CD14-positive monocyte (primary cell): ENCODE data around the gene TBCC. TPM values are rescaled to one million over a fixed set of nuclear protein-coding genes. Genes with fewer than 3 reads are reported as not detected.
"Not testable (repeated sequence)": the region's sequence is repeated elsewhere in the genome, so short reads cannot be mapped to it uniquely, and the experiment has no call there.

Source experiments
- DNase-seq, 3 donors: peaks; one replicate each; pipeline ENCODE4 v3.0.0-alpha.2; 2011 to 2022
- H2AFZ ChIP-seq: 2 replicates; pipeline ENCODE4 v1.6.0; 2012; ENCODE audit warnings: mild to moderate bottlenecking, low read depth, low read length, inconsistent platforms; ENCODE audit not compliant: insufficient read depth, poor library complexity, severe bottlenecking
- H3K27ac ChIP-seq, 2 donors: 1 replicate in 1 of 2; 2 replicates in 1 of 2; pipeline ENCODE4 v1.5.1; 2012 to 2013; ENCODE audit warnings: low read length in 2 of 2, control low read depth in 1 of 2, inconsistent platforms in 1 of 2, low read depth in 1 of 2, mild to moderate bottlenecking in 1 of 2
- H3K27me3 ChIP-seq, 2 donors: one replicate each; pipeline versions ENCODE4 v1.6.0 to v1.6.1; 2011 to 2013; ENCODE audit warnings: low read length in 2 of 2; ENCODE audit not compliant: control insufficient read depth in 2 of 2, insufficient read depth in 2 of 2
- H3K36me3 ChIP-seq, 2 donors: replicated peaks in 1 of 2; 1 replicate in 1 of 2; 2 replicates in 1 of 2; pipeline versions ENCODE4 v1.5.1 to v1.6.1; 2012 to 2013; ENCODE audit warnings: low read length in 2 of 2, control low read depth in 1 of 2, inconsistent platforms in 1 of 2, mild to moderate bottlenecking in 1 of 2; ENCODE audit not compliant: insufficient read depth in 2 of 2, control insufficient read depth in 1 of 2
- H3K4me1 ChIP-seq, 2 donors: 1 replicate in 1 of 2; 2 replicates in 1 of 2; pipeline versions ENCODE4 v1.5.1 to v1.6.1; 2012 to 2013; ENCODE audit warnings: low read length in 2 of 2, control low read depth in 1 of 2, inconsistent platforms in 1 of 2, mild to moderate bottlenecking in 1 of 2, moderate library complexity in 1 of 2; ENCODE audit not compliant: insufficient read depth in 2 of 2, control insufficient read depth in 1 of 2
- H3K4me2 ChIP-seq: replicated peaks from 2 replicates; pipeline ENCODE3; 2012; ENCODE audit warnings: low read length, moderate library complexity, mild to moderate bottlenecking; ENCODE audit not compliant: poor library complexity, severe bottlenecking; ENCODE audit errors: extremely low read depth
- H3K4me3 ChIP-seq, 3 experiments: fragments of 200-600 bp in 1 of 3; sonication (generic) in 1 of 3; replicated peaks in 1 of 3; 1 replicate in 2 of 3; 2 replicates in 1 of 3; pipeline ENCODE4 v1.5.1; 2011 to 2013; ENCODE audit warnings: low read length in 3 of 3, mild to moderate bottlenecking in 3 of 3, control low read depth in 2 of 3, low read depth in 2 of 3, inconsistent platforms in 1 of 3, moderate library complexity in 1 of 3
- H3K79me2 ChIP-seq: 2 replicates; pipeline ENCODE4 v1.6.0; 2012; ENCODE audit warnings: mild to moderate bottlenecking, control low read depth, inconsistent platforms, low read length, moderate library complexity; ENCODE audit not compliant: insufficient read depth
- H3K9ac ChIP-seq: 2 replicates; pipeline ENCODE4 v1.6.0; 2017; ENCODE audit warnings: low read length, mild to moderate bottlenecking; ENCODE audit not compliant: insufficient read depth, poor library complexity, severe bottlenecking
- H3K9me3 ChIP-seq, 2 donors: replicated peaks in 1 of 2; 1 replicate in 1 of 2; 2 replicates in 1 of 2; pipeline versions ENCODE4 v1.5.1 to v1.6.1; 2012 to 2013; ENCODE audit warnings: low read length in 2 of 2, control low read depth in 1 of 2; ENCODE audit not compliant: control insufficient read depth in 1 of 2, insufficient read depth in 1 of 2
- H4K20me1 ChIP-seq: 2 replicates; pipeline ENCODE4 v1.6.0; 2012; ENCODE audit warnings: mild to moderate bottlenecking, low read length, control low read depth, moderate library complexity; ENCODE audit not compliant: insufficient read depth
- H3K27ac Mint-ChIP-seq, 7 donors: one replicate each; pipeline ENCODE4 v1.8.0; 2020; ENCODE audit warnings: mild to moderate bottlenecking in 7 of 7, mixed read lengths in 7 of 7, moderate library complexity in 6 of 7, inconsistent platforms in 2 of 7
- H3K27me3 Mint-ChIP-seq, 3 donors: one replicate each; pipeline ENCODE4 v1.8.0; 2021 to 2022; ENCODE audit warnings: low read depth in 3 of 3, mild to moderate bottlenecking in 3 of 3, mixed read lengths in 3 of 3, moderate library complexity in 3 of 3, inconsistent platforms in 1 of 3
- H3K36me3 Mint-ChIP-seq, 2 donors: one replicate each; pipeline ENCODE4 v1.8.0; 2020; ENCODE audit warnings: mixed read lengths in 2 of 2, inconsistent platforms in 1 of 2, mild to moderate bottlenecking in 1 of 2
- H3K4me1 Mint-ChIP-seq: one replicate; pipeline ENCODE4 v1.8.0; 2020; ENCODE audit warnings: mild to moderate bottlenecking, mixed read lengths
- H3K4me3 Mint-ChIP-seq, 2 donors: one replicate each; pipeline ENCODE4 v1.8.0; 2020; ENCODE audit warnings: mild to moderate bottlenecking in 2 of 2, mixed read lengths in 2 of 2, moderate library complexity in 1 of 2
- H3K9me3 Mint-ChIP-seq, 7 donors: one replicate each; pipeline ENCODE4 v1.8.0; 2020 to 2022; ENCODE audit warnings: mixed read lengths in 7 of 7, mild to moderate bottlenecking in 6 of 7, moderate library complexity in 6 of 7, inconsistent platforms in 2 of 7
- CTCF ChIP-seq: fragments of 200-600 bp; IDR thresholded peaks from one replicate; pipeline ENCODE4 v1.8.0; 2022; ENCODE audit warnings: antibody characterized with exemption, mild to moderate bottlenecking
- WGBS: methylation state at CpG from one replicate; pipeline ENCODE4 v1.1.5; 2013; ENCODE audit warnings: missing lambda C conversion rate; ENCODE audit not compliant: insufficient coverage; 5-methylcytosine and 5-hydroxymethylcytosine counted together
- intact Hi-C, 2 donors: fragments of 100-400 bp; cut with micrococcal nuclease; formaldehyde crosslinking; loops; one replicate each; pipeline versions ENCODE4 v1.15.0 to v1.15.1; 2023
- polyA plus RNA-seq, 3 donors: library from polyadenylated mRNA; depleted of rRNA in 1 of 3; unstranded in 2 of 3; stranded (reverse) in 1 of 3; fragments of 300-500 nt in 2 of 3; fragments of >200 nt in 1 of 3; fragmentation: Illumina TruSeq in 2 of 3; gene quantifications; 1 replicate in 2 of 3; 2 replicates in 1 of 3; pipeline ENCODE4 v1.2.3, GENCODE V29; 2012 to 2021

TBCC gene
- polyA plus RNA-seq, 3 donors, result 19.3 to 31.3 (median 30.7) TPM

DNA sequence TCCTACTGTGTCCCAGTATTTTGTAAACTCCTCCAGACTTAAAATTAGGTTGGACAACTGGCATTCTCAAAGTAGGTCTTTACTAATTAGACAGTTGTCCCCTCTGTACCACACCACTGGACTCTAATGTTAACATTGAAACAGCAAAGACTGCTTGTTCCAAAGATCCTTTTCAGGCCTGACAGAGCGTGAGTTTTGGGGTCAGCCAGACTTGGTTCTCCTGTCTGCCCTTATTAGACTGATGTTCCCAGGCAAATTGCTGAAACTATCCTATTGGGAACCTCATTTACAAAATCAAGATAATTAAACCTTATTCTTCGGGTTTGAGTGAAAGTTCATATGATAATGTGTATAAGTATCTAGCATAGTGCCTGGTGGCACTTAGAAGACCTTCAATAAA, 32.2 kb upstream of the TBCC start:
- intact Hi-C loops, result no loop called here
- no peaks in the 10 kb centered on the region for H3K27me3 Mint-ChIP-seq
- Histone ChIP-seq H3K27me3 (no peaks in the 10 kb centered on the region), H3K9me3 (no peaks in the 10 kb centered on the region), H3K9ac (no peak overlapping the region), H3K4me3 (no peak overlapping the region), H3K79me2 (peaks cover 14% of the 10 kb centered on the region), H4K20me1 (no peaks in the 10 kb centered on the region), H3K4me2 (no peak overlapping the region), H3K4me1 (peaks cover 21 to 47% of the 10 kb centered on the region in 2 donors), H3K36me3 (no peaks in the 10 kb centered on the region), H2AFZ (no peak overlapping the region), H3K27ac (no peak overlapping the region)
- TF ChIP-seq CTCF, result no peak
- DNase-seq, result no peak
- no peak overlapping the region for H3K4me3 Mint-ChIP-seq
- WGBS, result no CpG with 5 or more reads among the region's 2 CpGs
- peaks cover 40% of the 10 kb centered on the region for H3K4me1 Mint-ChIP-seq
- no peaks in the 10 kb centered on the region for H3K36me3 Mint-ChIP-seq
- H3K27ac Mint-ChIP-seq, result no peak overlapping the region
- peaks cover 0 to 2% (median 0%) of the 10 kb centered on the region in 7 donors for H3K9me3 Mint-ChIP-seq

- Histone ChIP-seq H3K27ac (peak overlapping the region in 1 of 2 donors; percentile 1), H3K4me2 (no peak overlapping the region), H3K9ac (no peak overlapping the region), H3K79me2 (peaks cover 8% of the 10 kb centered on the region), H3K9me3 (no peaks in the 10 kb centered on the region), H3K27me3 (no peaks in the 10 kb centered on the region), H3K36me3 (no peaks in the 10 kb centered on the region), H2AFZ (no peak overlapping the region), H4K20me1 (no peaks in the 10 kb centered on the region), H3K4me3 (no peak overlapping the region), H3K4me1 (peaks cover 21 to 47% of the 10 kb centered on the region in 2 donors)
- intact Hi-C loops, result no loop called here
- WGBS, result no CpG with 5 or more reads among the region's 2 CpGs
- Mint-ChIP-seq H3K27me3 (no peaks in the 10 kb centered on the region), H3K36me3 (peaks cover 0 to 3% of the 10 kb centered on the region in 2 donors), H3K9me3 (peaks cover 0 to 2% (median 0%) of the 10 kb centered on the region in 7 donors), H3K27ac (peak overlapping the region in 2 of 7 donors; percentile 63 to 71), H3K4me1 (peaks cover 40% of the 10 kb centered on the region), H3K4me3 (no peak overlapping the region)
- DNase-seq, result no peak
- TF ChIP-seq CTCF, result no peak
These were observed 31.4 kb upstream of the TBCC start for GRCh38 chr6:42777126-42777822.

GRCh38 chr6:42774821-42775487, 29.1 kb upstream of the TBCC start:
- H3K27ac ChIP-seq, result peak overlapping the region; percentile 86 to 97
- H4K20me1 ChIP-seq, H3K79me2 ChIP-seq, intact Hi-C loops, H3K27me3 ChIP-seq, H3K9me3 Mint-ChIP-seq, H3K9me3 ChIP-seq, H3K36me3 ChIP-seq: not testable (repeated sequence)
- Mint-ChIP-seq H3K4me1 (peaks cover 51% of the 10 kb centered on the region), H3K4me3 (peak overlapping the region; percentile 82 to 89), H3K27ac (peak overlapping the region; percentile 95 to 99 (median 98)), H3K27me3 (peaks cover 8 to 14% (median 10%) of the 10 kb centered on the region in 3 donors), H3K36me3 (peaks cover 0 to 12% of the 10 kb centered on the region in 2 donors)
- peak overlapping the region; percentile 82 for H2AFZ ChIP-seq
- 0% methylated on average over 6 of the region's 10 CpGs for WGBS
- peak overlapping the region; percentile 83 for H3K4me2 ChIP-seq
- H3K9ac ChIP-seq, result peak overlapping the region; percentile 74
- peak; percentile 71 to 85 (median 85) for DNase-seq
- peaks cover 32 to 49% of the 10 kb centered on the region in 2 donors for H3K4me1 ChIP-seq
- H3K4me3 ChIP-seq, result peak overlapping the region; percentile 26 to 78 (median 71)
